SIG-M5 (cell line): ENCODE measurements around the gene DUSP21.
"Not testable (repeated sequence)": the region's sequence is repeated elsewhere in the genome, so short reads cannot be mapped to it uniquely, and the experiment has no call there.

Experiments used
- DNase-seq: peaks from one replicate; lab custom pipeline; 2025; lab: John Stamatoyannopoulos, UW

The DUSP21 gene

GRCh38 chrX:44843753-44844152, at the start of gene DUSP21:
Gene DUSP21 (plus strand): TSS chrX:44844021. CDS start chrX:44844133, 112 bp downstream.
- DNase-seq = no peak

GRCh38 chrX:44795945-44796450, 47.8 kb upstream of the DUSP21 start:
- no peak for DNase-seq

GRCh38 chrX:44802613-44803012, 41.2 kb upstream of the DUSP21 start:
- DNase-seq = no peak

- no peak for DNase-seq
These were observed 28.1 kb upstream of the DUSP21 start for GRCh38 chrX:44815681-44816080.

- DNase-seq = no peak
These were observed 27.5 kb upstream of the DUSP21 start for GRCh38 chrX:44816367-44816766.

- no peak for DNase-seq
These were observed 26.8 kb upstream of the DUSP21 start for GRCh38 chrX:44817029-44817428.

DNA sequence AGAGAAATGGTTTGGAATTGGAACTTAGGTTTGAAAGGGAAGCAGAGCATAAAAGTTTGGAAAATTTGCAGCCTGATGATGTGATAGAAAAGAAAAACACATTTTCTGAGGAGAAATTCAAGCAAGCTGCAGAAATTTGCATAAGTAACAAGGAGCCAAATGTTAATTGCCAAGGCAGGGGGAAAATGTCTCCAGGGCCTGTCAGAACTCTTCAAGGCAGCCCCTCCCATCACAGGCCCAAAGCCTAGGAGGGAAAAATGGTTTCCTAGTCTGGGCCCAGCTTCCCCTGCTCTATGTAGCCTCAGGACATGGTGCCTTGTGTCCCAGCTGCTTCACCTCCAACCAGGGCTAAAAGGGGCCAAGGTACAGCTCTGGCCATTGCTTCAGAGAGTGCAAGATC, 21.2 kb upstream of the DUSP21 start:
- no peak for DNase-seq

DNA sequence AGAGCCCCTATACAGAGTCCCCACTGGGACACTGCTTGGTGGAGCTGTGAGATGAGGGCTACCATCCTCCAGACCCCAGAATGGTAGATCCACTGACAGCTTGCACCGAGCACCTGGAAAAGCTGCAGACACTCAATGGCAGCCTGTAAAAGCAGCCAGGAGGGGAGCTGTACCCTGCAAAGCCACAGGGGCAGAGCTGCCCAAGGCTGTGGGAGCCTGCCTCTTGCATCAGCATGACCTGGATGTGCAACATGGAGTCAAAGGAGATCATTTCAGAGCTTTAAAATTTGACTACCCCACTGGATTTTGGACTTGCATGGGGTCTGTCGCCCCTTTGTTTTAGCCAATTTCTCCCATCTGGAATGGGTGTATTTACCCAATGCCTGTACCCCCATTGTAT, 20.6 kb upstream of the DUSP21 start:
- not testable (repeated sequence) for DNase-seq

DNA sequence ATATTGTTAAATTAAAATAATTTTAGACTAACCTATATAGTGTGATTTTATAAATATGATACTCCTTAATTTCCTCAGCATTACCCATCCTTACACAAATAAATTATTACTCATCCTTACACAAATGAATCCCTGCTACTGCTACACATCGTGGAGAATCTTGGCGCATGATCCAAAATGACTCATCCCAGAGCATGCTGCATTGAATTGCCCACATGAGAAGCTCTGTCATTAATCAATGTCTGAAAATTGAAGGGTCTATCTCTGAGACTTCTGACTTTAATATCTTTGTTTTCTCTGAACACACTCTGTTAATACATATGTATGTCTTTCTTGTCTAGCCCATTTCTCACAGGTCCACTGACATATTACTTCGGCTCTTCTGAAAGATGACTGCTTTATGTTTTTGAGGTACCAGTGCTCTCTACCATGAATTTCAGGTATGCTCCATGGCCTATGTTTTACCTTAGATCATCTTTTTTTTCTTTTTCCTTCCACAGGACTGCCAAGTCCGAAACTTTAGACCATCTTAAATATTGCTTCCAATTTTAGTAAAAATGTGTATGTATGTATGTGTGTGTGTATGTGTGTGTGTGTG, 15.7 kb upstream of the DUSP21 start:
- DNase-seq = no peak

DNA sequence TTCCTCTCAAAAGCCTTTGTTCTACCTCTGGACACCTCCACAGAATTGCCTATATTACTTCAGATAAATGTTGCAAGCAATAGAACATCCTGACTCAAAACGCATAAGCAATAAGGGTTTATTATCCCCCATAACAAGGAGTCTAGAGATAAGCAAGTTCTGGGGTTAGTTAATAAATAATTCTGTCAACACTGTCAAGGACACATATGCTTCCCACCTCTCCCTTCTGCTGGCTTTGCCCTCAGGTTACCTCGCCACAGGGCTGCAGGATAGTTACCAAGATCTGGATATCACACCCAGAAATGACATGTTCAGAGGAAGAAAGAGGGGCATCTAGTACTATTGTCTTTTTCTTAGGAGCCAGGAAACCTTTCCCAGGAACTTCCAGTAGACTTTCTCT, 14.0 kb upstream of the DUSP21 start:
- no peak for DNase-seq

DNA sequence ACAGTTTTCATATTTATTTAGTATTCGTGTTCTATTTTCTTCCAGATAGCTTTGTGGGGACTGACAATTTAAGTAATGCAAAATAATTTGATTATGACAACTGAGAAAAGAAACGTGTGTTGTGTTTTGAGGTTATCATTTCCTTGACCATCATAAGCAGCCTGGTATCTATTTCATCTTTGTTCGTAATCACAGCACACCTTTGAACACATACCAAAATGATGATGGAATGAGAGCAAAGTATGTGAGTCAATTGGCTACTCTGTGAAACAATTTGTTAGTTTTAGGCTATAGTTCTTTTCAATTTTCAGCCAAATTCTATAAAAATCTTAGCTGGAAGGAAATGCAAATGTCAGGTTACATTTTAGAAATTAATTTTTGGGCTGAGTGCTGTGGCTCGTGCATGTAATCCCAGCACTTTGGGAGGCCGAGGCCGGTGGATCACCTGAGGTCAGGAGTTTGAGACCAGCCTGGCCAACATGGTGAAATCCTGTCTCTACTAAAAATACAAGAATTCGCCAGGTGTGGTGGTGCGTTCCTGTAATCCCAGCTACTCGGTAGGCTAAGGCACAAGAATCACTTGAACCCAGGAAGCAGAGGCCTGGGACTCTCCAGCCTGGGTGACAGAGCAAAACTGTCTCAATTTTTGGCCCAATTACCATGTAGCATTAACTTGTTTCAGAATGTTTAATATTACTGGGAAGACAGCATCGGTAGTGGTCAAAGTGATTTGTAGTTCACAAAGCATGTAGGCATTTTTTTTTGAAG, 1.1 kb upstream of the DUSP21 start:
- no peak for DNase-seq

DNA sequence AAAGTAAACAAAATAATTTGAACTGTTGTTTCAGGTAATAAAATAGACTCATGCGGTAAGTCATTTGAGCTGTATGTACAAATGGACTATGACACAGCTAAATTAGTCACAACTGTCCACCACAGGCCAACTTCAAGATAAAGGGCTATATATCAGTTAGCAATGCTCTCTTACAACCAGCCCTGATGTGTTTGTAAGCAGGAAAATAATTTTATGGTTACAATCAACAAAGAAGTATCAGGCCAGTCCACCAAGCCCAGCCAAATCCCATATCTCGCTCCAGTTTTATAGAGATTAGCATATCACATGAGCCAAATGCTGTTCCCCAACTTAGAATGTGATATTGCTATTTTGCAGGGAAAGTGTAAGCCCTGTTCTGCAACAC, 511 bp upstream of the DUSP21 start:
- DNase-seq = no peak

DNA sequence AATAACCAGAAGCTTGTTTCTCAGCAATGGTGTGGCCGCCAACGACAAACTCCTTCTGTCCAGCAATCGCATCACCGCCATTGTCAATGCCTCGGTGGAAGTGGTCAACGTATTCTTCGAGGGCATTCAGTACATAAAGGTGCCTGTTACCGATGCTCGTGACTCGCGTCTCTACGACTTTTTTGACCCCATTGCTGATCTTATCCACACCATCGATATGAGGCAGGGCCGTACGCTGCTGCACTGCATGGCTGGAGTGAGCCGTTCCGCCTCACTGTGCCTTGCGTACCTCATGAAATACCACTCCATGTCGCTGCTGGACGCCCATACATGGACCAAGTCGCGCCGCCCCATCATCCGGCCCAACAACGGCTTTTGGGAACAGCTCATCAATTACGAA, 383 bp downstream of the DUSP21 start:
- no peak for DNase-seq

DNA sequence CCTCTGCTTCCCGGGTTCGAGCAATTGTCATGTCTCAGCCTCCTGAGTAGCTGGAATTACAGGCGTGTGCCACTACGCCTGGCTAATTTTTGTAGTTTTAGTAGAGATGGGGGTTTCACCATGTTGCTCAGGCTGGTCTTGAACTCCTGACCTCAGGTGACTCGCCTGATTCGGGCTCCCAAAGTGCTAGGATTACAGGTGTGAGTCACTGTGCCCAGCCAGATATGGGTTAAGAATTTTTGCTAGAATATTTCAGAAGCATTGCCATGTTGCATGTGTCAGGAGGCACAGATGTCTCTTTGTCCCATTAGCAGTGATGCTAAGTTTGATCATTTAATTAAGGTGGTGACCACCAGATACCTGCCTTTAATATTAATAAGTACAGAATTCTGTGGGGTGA, 7.1 kb downstream of the DUSP21 start:
- not testable (repeated sequence) for DNase-seq

GRCh38 chrX:44871114-44871645, 27.4 kb downstream of the DUSP21 start:
- no peak for DNase-seq

DNA sequence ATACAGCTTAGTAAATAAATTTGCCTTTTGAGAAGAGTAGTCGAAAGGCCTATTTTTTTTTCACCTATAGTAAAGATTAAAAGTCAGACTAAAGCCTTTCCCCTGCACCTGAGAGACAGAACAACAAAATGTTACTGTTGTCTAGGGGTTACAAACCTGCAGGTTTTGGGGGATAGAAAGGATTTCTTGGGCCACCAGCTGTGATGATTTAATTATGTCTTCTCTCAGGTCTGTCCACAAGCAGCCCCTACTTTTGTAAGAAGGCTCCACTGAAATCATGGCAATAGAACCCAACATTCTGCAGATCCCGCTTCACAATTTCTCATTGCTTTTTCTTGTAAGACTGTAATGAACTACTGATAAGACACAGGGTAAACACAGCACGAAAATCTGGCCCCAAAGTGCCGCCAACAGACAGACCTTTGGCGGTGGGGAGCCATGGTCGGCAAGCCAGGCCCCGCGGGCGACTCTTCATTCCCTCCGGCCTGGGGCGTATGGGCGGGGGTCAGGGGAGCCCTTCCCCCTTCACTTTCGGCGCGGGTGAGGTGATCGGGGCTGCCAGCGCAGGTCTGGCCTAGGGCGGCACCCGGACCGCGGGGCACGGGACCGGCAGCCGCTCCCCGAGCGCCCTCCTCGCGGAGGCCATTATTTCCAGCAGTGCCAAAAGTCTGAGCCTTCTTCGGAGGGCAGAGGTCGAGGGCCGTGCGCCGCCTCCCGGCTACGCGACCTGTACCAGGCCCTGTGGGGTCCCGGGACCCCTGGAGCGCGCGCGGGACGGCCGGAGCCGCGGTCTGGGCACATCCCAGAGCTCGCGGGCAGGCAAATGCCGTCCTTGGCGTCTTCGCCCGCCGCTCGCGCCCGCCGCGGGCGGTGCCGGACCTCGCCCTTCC, 28.4 kb downstream of the DUSP21 start:
- no peak for DNase-seq

- DNase-seq = peak; percentile 59
These were observed 29.1 kb downstream of the DUSP21 start, which contains the start of gene KDM6A for GRCh38 chrX:44872821-44873414. Gene KDM6A (plus strand): TSS chrX:44873188. CDS start chrX:44873552, 364 bp downstream.

- DNase-seq = no peak
These were observed 29.8 kb downstream of the DUSP21 start for GRCh38 chrX:44873415-44874276.

DNA sequence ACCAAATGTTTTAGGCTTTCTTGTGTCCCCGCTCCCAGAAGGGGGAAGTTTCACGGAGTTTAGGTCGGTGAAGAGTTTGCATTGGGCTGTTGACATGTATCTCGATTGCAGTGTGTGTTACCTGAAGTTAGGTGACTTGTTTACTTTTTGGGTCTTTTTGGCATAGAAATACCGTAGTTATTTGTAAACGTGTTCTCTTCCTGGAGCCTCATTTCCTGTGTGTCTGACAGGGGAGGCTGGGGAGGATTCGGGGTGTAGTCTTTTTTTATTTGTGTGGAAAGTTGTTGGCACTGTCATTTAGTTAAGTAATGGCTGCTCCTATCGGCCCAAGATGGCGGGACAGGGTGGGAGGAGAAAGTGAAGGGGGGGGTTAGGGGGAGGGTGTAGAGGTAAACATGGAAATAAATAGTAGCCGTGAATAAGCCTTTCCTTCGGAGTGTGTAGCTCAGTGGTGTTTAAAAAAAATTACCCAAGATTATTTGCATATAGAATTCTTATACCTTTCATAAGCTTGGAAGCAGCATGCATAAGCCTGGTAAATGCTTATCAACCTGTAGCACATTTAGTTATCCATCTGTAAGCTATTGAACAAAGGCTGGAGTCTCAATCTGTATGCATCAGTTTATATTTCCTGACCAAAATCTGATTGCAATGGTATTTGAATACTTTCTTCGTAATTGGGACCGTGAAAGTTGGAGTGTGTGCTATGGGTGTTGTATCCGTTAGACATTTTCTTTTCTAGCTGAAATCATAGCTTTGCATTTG, 30.8 kb downstream of the DUSP21 start:
- DNase-seq = no peak

GRCh38 chrX:44875185-44875489, 31.3 kb downstream of the DUSP21 start:
- DNase-seq = no peak
